ENCODE measurements around the gene MEGF10. TPM values are rescaled to one million over a fixed set of nuclear protein-coding genes. Genes with fewer than 3 reads are reported as not detected.

The MEGF10 gene
- total and polyA plus RNA-seq, 2 of the 8 experiments (the other 6 are each of a cell fraction or from before 2014, with no cell fraction given), result 38.2 to 53.1 TPM

DNA sequence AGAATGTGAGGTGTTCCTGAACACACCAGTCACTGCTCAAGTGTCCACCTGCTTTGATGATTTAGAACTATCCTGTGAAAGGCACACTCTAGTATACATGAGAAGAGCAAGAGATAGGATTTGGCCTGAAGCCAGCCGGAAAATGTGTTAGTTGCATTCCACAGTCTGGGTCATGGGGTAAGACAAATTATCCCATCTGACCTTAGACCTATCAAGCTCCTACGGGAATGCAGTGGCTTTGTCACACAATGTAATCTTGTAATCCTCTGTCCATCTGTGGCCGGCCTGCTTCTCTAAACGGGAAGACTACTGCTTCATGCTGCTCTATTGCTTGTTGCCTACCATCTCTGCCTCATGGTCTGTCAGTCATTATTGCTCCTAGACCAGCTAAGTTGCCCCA lies 134.4 kb downstream of the MEGF10 start:
- Histone ChIP-seq H3K27me3 (replicated peaks in 1 of 4; ENCODE audit: control insufficient read depth in 3 of 4, extremely low read depth in 1 of 4, insufficient read depth in 3 of 4, low read length in 3 of 4) (no peaks in the 10 kb centered on the region), H2AK5ac (ENCODE audit: low read depth, low read length) (no peak overlapping the region), H2BK12ac (ENCODE audit: low read depth, low read length) (no peak overlapping the region), H3K36me3 (ENCODE audit: control insufficient read depth in 2 of 4, insufficient read depth in 4 of 4, low read length in 3 of 4) (peaks cover 0 to 20% (median 9%) of the 10 kb centered on the region in 4 experiments; a peak in 5 of 8 replicates), H3K23ac (ENCODE audit: insufficient read length) (no peak overlapping the region), H4K91ac (replicated peaks; ENCODE audit: insufficient read length, low read length) (no peak overlapping the region), H3K79me2 (ENCODE audit: control insufficient read depth in 1 of 2, insufficient read depth in 2 of 2, low read length in 2 of 2) (no peaks in the 10 kb centered on the region), H2BK5ac (ENCODE audit: low read depth, low read length) (no peak overlapping the region), H3K4ac (replicated peaks; ENCODE audit: insufficient read length, low read depth, low read length) (no peak overlapping the region), H3K27ac (ENCODE audit: low read depth, low read length) (no peak overlapping the region), H2AFZ (ENCODE audit: low read length) (no peak overlapping the region), H2BK15ac (ENCODE audit: low read length) (no peak overlapping the region), H3K9ac (replicated peaks in 1 of 4; ENCODE audit: extremely low read depth in 1 of 4, low read depth in 3 of 4, low read length in 3 of 4) (no peak overlapping the region), H3K79me1 (ENCODE audit: low read depth, low read length) (no peaks in the 10 kb centered on the region), H2BK20ac (ENCODE audit: low read length) (no peak overlapping the region), H3K56ac (replicated peaks; ENCODE audit: insufficient read length, low read depth, low read length) (no peak overlapping the region), H3K4me2 (ENCODE audit: insufficient read depth in 1 of 2, low read depth in 2 of 2, low read length in 2 of 2) (no peak overlapping the region), H4K20me1 (replicated peaks in 1 of 2; ENCODE audit: control insufficient read depth in 1 of 2, insufficient read depth in 2 of 2, low read length in 2 of 2) (no peaks in the 10 kb centered on the region), H3K4me3 (ENCODE audit: extremely low read depth in 1 of 4, insufficient read depth in 2 of 4, low read depth in 3 of 4, low read length in 4 of 4) (no peak overlapping the region), H2BK120ac (replicated peaks; ENCODE audit: low read depth, low read length) (no peak overlapping the region), H3K23me2 (ENCODE audit: low read depth, low read length) (no peaks in the 10 kb centered on the region), H4K5ac (ENCODE audit: insufficient read length, low read depth, low read length) (no peak overlapping the region), H3K18ac (ENCODE audit: extremely low read depth, low read length) (no peak overlapping the region), H3K4me1 (replicated peaks in 1 of 4; ENCODE audit: control insufficient read depth in 3 of 4, insufficient read depth in 4 of 4, low read length in 3 of 4) (no peaks in the 10 kb centered on the region), H4K8ac (ENCODE audit: extremely low read depth, insufficient read depth, low read length) (no peak overlapping the region), H3K9me3 (ENCODE audit: insufficient read depth in 2 of 2, low read depth in 1 of 2, low read length in 1 of 2) (peaks cover 0 to 2% of the 10 kb centered on the region in 2 experiments; a peak in 1 of 4 replicates), H3K14ac (ENCODE audit: insufficient read length) (no peak overlapping the region)
- 94% methylated on average over 4 of the region's 4 CpGs; no CpG with 5 or more reads in 1 of the 2 experiments for WGBS, 2 experiments (ENCODE audit: extremely low coverage in 1 of 2, insufficient coverage in 1 of 2, insufficient read length in 1 of 2, insufficient replicate concordance in 2 of 2, low coverage in 1 of 2, low lambda C conversion rate in 2 of 2, missing lambda C conversion rate in 1 of 2)
- FAIRE-seq (no peak), DNase-seq (ENCODE audit: low read depth in 1 of 2, low spot score in 2 of 2) (no peak)
- CTCF ChIA-PET (ENCODE audit: partially characterized antibody), result interaction anchor here (0.9 to 1.5 kb wide), 4 partner anchors 13 to 68 kb away, joined by 3 read pairs; no protein-coding TSS in a partner anchor
- TF ChIP-seq KDM1A (IDR thresholded peaks at IDR 0.05; ENCODE audit: borderline replicate concordance, low read length), result no peak
- TF ChIP-seq, protein P1, sequence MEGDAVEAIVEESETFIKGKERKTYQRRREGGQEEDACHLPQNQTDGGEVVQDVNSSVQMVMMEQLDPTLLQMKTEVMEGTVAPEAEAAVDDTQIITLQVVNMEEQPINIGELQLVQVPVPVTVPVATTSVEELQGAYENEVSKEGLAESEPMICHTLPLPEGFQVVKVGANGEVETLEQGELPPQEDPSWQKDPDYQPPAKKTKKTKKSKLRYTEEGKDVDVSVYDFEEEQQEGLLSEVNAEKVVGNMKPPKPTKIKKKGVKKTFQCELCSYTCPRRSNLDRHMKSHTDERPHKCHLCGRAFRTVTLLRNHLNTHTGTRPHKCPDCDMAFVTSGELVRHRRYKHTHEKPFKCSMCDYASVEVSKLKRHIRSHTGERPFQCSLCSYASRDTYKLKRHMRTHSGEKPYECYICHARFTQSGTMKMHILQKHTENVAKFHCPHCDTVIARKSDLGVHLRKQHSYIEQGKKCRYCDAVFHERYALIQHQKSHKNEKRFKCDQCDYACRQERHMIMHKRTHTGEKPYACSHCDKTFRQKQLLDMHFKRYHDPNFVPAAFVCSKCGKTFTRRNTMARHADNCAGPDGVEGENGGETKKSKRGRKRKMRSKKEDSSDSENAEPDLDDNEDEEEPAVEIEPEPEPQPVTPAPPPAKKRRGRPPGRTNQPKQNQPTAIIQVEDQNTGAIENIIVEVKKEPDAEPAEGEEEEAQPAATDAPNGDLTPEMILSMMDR (IDR thresholded peaks at IDR 0.05; ENCODE audit: control extremely low read depth in 1 of 3, insufficient read depth in 1 of 3, low read depth in 1 of 3, low read length in 3 of 3), result no peak
- POLR2A ChIA-PET (ENCODE audit: partially characterized antibody), result no interaction called here

Data from H1 (cell line).